Right atrium auricular region (tissue), 2 donors: ENCODE results near the gene AGGF1. TPM values are rescaled to one million over a fixed set of nuclear protein-coding genes. Genes with fewer than 3 reads are reported as not detected.

Source experiments
- DNase-seq: peaks from one replicate; pipeline ENCODE4 v3.0.0-alpha.2; 2019; ENCODE audit warnings: low spot score
- H3K27ac ChIP-seq, 2 donors: fragments of 200-600 bp; sonication (generic); 1 replicate in 1 of 2; 2 replicates in 1 of 2; pipeline ENCODE4 v1.5.1; 2016 to 2019
- H3K27me3 ChIP-seq, 2 donors: fragments of 200-600 bp; sonication (generic); one replicate each; pipeline versions ENCODE4 v1.5.1 to v1.6.0; 2017 to 2019
- H3K36me3 ChIP-seq: fragments of 200-600 bp; sonication (generic); one replicate; pipeline ENCODE4 v1.5.1; 2016
- H3K4me1 ChIP-seq, 2 donors: fragments of 200-600 bp; sonication (generic); one replicate each; pipeline versions ENCODE4 v1.5.1 to v1.6.0; 2017 to 2019
- H3K4me3 ChIP-seq, 2 donors: fragments of 200-600 bp; sonication (generic); 1 replicate in 1 of 2; 2 replicates in 1 of 2; pipeline ENCODE4 v1.5.1; 2017 to 2019; ENCODE audit warnings: mild to moderate bottlenecking in 1 of 2, moderate library complexity in 1 of 2
- H3K9me3 ChIP-seq, 2 donors: fragments of 200-600 bp; sonication (generic); one replicate each; pipeline ENCODE4 v1.5.1; 2019
- CTCF ChIP-seq, 2 donors: fragments of 200-600 bp; sonication (generic); IDR thresholded peaks; one replicate each; pipeline ENCODE4 v1.5.1; 2019; ENCODE audit warnings: antibody characterized with exemption in 2 of 2
- total RNA-seq, 2 donors: library from RNA; depleted of rRNA; stranded (reverse); fragments of >200 nt; gene quantifications; one replicate each; pipeline ENCODE4 v1.1.0, GENCODE V29; 2016

Gene AGGF1
- total RNA-seq, 2 donors from 2014 or later, result 15.2 to 15.7 TPM

GRCh38 chr5:77065256-77065655, 35.1 kb downstream of the AGGF1 start:
- TF ChIP-seq CTCF (IDR thresholded peaks at IDR 0.05), result no peak
- Histone ChIP-seq H3K9me3 (no peaks in the 10 kb centered on the region), H3K4me3 (no peak overlapping the region), H3K4me1 (no peaks in the 10 kb centered on the region), H3K36me3 (peaks cover 37% of the 10 kb centered on the region), H3K27ac (no peak overlapping the region), H3K27me3 (no peaks in the 10 kb centered on the region)
- no peak for DNase-seq

GRCh38 chr5:77066184-77066583, 36.0 kb downstream of the AGGF1 start:
- H3K36me3 ChIP-seq, result peaks cover 33% of the 10 kb centered on the region

GRCh38 chr5:77066823-77067442, 36.7 kb downstream of the AGGF1 start:
- TF ChIP-seq CTCF (IDR thresholded peaks at IDR 0.05), result no peak
- no peak overlapping the region for H3K27ac ChIP-seq
- peak; percentile 66 for DNase-seq
- no peak overlapping the region for H3K4me3 ChIP-seq
- no peaks in the 10 kb centered on the region for H3K27me3 ChIP-seq
- no peaks in the 10 kb centered on the region for H3K4me1 ChIP-seq
- H3K36me3 ChIP-seq, result peaks cover 25% of the 10 kb centered on the region
- H3K9me3 ChIP-seq, result no peaks in the 10 kb centered on the region

More at GRCh38 chr5:77066184-77066583, 36.0 kb downstream of the AGGF1 start:
- DNase-seq, result no peak
- H3K27ac ChIP-seq, result no peak overlapping the region
- H3K4me3 ChIP-seq, result no peak overlapping the region
- no peaks in the 10 kb centered on the region for H3K9me3 ChIP-seq
- no peaks in the 10 kb centered on the region for H3K4me1 ChIP-seq
- no peaks in the 10 kb centered on the region for H3K27me3 ChIP-seq
- no peak for TF ChIP-seq CTCF (IDR thresholded peaks at IDR 0.05)

GRCh38 chr5:77073667-77074066, 43.5 kb downstream of the AGGF1 start:
- Histone ChIP-seq H3K9me3 (no peaks in the 10 kb centered on the region), H3K27ac (no peak overlapping the region)
- TF ChIP-seq CTCF (IDR thresholded peaks at IDR 0.05), result no peak

GRCh38 chr5:77074745-77075144, 44.5 kb downstream of the AGGF1 start:
- H3K27ac ChIP-seq, result no peak overlapping the region

More at GRCh38 chr5:77073667-77074066, 43.5 kb downstream of the AGGF1 start:
- peaks cover 0 to 10% of the 10 kb centered on the region in 2 donors for H3K4me1 ChIP-seq
- DNase-seq, result no peak
- no peaks in the 10 kb centered on the region for H3K36me3 ChIP-seq
- H3K4me3 ChIP-seq, result no peak overlapping the region
- no peaks in the 10 kb centered on the region for H3K27me3 ChIP-seq

More at GRCh38 chr5:77074745-77075144, 44.5 kb downstream of the AGGF1 start:
- DNase-seq, result no peak
- no peaks in the 10 kb centered on the region for H3K9me3 ChIP-seq
- H3K4me1 ChIP-seq, result peaks cover 0 to 10% of the 10 kb centered on the region in 2 donors
- no peak overlapping the region for H3K4me3 ChIP-seq
- TF ChIP-seq CTCF (IDR thresholded peaks at IDR 0.05), result no peak
- no peaks in the 10 kb centered on the region for H3K27me3 ChIP-seq
- no peaks in the 10 kb centered on the region for H3K36me3 ChIP-seq
